Breast epithelium (tissue), 4 donors: ENCODE data around the gene CIZ1. TPM values are rescaled to one million over a fixed set of nuclear protein-coding genes. Genes with fewer than 3 reads are reported as not detected.

Experiments
- DNase-seq, 2 donors: peaks; one replicate each; pipeline ENCODE4 v3.0.0-alpha.2; 2019; ENCODE audit warnings: low spot score in 2 of 2
- H3K27ac ChIP-seq, 2 donors: fragments of 200-600 bp; sonication (generic) in 1 of 2; one replicate each; pipeline ENCODE4 v1.5.1; 2016 to 2019; ENCODE audit warnings: mild to moderate bottlenecking in 1 of 2
- H3K27me3 ChIP-seq, 2 donors: fragments of 200-600 bp; sonication (generic) in 1 of 2; one replicate each; pipeline versions ENCODE4 v1.5.1 to v1.6.0; 2017 to 2019; ENCODE audit warnings: control low read depth in 1 of 2, mild to moderate bottlenecking in 1 of 2
- H3K36me3 ChIP-seq: fragments of 200-600 bp; one replicate; pipeline ENCODE4 v1.5.1; 2019
- H3K4me1 ChIP-seq, 2 donors: fragments of 200-600 bp; sonication (generic); one replicate each; pipeline ENCODE4 v1.5.1; 2016 to 2019; ENCODE audit warnings: control low read depth in 1 of 2
- H3K4me3 ChIP-seq, 3 donors: fragments of 200-600 bp; sonication (generic); 1 replicate in 2 of 3; 2 replicates in 1 of 3; pipeline ENCODE4 v1.5.1; 2016 to 2019; ENCODE audit warnings: mild to moderate bottlenecking in 3 of 3, moderate library complexity in 2 of 3
- H3K9me3 ChIP-seq, 2 donors: fragments of 200-600 bp; sonication (generic) in 1 of 2; one replicate each; pipeline ENCODE4 v1.5.1; 2016 to 2019; ENCODE audit warnings: control low read depth in 1 of 2
- POLR2A ChIP-seq: fragments of 450-650 bp; IDR thresholded peaks from one replicate; pipeline ENCODE4 v1.6.1; 2016; ENCODE audit warnings: antibody characterized with exemption, mild to moderate bottlenecking, moderate library complexity
- POLR2AphosphoS5 ChIP-seq, 3 donors: sonication (generic); formaldehyde crosslinking; IDR thresholded peaks; one replicate each; pipeline ENCODE4 v1.6.1; 2017; ENCODE audit warnings: antibody characterized with exemption in 3 of 3
- intact Hi-C: fragments of 100-400 bp; cut with DNase I; formaldehyde crosslinking; loops from one replicate; pipeline ENCODE4 v1.15.1; 2023; ENCODE audit warnings: low total_unique reads
- total RNA-seq, 3 donors: library from RNA; depleted of rRNA; stranded (reverse); fragments of >200 nt; gene quantifications; one replicate each; pipeline ENCODE4 v1.1.0, GENCODE V29; 2016
- TF ChIP-seq, protein P1 (sequence below), 3 donors: fragments of 450-650 bp; IDR thresholded peaks; one replicate each; pipeline ENCODE4 v1.5.1; 2016 to 2017; ENCODE audit warnings: antibody characterized with exemption in 3 of 3, mild to moderate bottlenecking in 3 of 3, moderate library complexity in 3 of 3

Gene CIZ1
- total RNA-seq, 3 donors from 2014 or later: 54.1 to 71.8 (median 58.4) TPM

DNA sequence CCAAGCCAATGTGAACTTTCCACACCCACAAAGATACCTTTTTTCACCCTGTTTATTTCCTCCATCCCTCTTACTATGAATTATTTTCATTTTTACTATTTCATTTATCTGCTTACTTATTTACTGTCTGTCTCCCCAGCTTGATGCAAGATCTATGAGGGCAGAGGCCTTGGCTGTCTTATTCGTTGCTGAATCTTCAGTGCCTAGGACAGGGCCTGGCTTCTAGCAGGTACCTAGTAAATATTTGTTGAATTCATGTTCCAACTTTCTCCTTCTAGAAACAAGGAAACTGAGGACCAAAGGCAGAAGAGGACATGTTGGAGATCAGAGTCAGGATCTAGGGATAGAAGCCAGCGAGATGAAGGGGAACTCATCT is 11.3 kb upstream of the CIZ1 start:
- TF ChIP-seq POLR2A (no peak), POLR2AphosphoS5 (IDR thresholded peaks at IDR 0.05) (no peak)
- TF ChIP-seq, protein P1, sequence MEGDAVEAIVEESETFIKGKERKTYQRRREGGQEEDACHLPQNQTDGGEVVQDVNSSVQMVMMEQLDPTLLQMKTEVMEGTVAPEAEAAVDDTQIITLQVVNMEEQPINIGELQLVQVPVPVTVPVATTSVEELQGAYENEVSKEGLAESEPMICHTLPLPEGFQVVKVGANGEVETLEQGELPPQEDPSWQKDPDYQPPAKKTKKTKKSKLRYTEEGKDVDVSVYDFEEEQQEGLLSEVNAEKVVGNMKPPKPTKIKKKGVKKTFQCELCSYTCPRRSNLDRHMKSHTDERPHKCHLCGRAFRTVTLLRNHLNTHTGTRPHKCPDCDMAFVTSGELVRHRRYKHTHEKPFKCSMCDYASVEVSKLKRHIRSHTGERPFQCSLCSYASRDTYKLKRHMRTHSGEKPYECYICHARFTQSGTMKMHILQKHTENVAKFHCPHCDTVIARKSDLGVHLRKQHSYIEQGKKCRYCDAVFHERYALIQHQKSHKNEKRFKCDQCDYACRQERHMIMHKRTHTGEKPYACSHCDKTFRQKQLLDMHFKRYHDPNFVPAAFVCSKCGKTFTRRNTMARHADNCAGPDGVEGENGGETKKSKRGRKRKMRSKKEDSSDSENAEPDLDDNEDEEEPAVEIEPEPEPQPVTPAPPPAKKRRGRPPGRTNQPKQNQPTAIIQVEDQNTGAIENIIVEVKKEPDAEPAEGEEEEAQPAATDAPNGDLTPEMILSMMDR (IDR thresholded peaks at IDR 0.05): no peak
- Histone ChIP-seq H3K4me3 (peak overlapping the region; percentile 65 to 76 (median 75)), H3K27me3 (no peaks in the 10 kb centered on the region), H3K4me1 (no peaks in the 10 kb centered on the region), H3K27ac (peak overlapping the region in 1 of 2 donors; percentile 70), H3K9me3 (no peaks in the 10 kb centered on the region), H3K36me3 (no peaks in the 10 kb centered on the region)
- intact Hi-C loops: no loop called here
- DNase-seq: no peak

DNA sequence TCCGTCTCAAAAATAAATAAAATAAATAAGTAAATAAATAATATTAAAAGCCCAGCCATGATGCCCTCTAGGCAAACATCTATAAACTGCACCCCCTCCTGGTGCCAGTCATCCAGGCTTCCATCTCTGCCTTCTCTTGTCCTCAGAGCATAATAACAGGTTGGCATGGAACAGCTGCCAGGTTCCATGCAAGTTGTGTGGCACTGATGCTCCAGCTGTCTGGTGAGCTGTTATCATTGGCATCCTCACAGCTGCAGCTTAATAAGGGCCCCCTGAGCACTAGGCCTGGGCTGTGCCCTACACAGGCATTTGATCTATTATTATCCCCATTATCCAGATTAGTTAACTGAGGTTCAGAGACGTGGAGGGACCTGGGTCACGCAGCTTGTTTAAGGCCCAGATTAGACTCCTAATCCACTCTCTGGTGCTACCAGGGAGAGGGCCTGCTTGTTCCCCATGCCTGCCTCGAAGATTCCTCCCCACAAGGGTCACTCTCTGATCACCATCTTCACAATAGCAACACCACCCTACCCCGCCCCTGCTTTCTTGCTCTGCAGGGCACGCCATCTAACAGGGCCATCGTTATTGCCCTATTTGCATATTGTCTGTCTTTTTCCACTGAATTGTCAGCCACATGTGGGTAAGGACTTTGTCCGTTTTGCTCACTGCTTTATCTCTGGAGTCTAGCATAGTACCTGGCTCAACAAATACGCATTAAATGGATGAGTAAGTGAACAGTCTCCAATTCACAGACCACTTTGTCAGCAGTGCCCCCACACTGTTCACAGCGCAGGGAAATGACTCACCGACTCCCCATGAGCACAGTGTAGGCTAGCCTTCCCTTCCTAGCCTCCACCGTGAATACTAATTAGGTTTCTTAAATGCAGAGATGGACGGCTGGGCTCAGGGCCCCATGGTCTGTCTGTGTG is 10.3 kb upstream of the CIZ1 start:
- H3K4me1 ChIP-seq: no peaks in the 10 kb centered on the region
- TF ChIP-seq POLR2AphosphoS5 (IDR thresholded peaks at IDR 0.05) (no peak), POLR2A (no peak)
- TF ChIP-seq, protein P1 (IDR thresholded peaks at IDR 0.05): no peak
- no peak overlapping the region for H3K4me3 ChIP-seq
- H3K27me3 ChIP-seq: no peaks in the 10 kb centered on the region
- H3K9me3 ChIP-seq: no peaks in the 10 kb centered on the region
- intact Hi-C loops: no loop called here
- DNase-seq: no peak
- peak overlapping the region in 1 of 2 donors; percentile 49 for H3K27ac ChIP-seq
- H3K36me3 ChIP-seq: no peaks in the 10 kb centered on the region

DNA sequence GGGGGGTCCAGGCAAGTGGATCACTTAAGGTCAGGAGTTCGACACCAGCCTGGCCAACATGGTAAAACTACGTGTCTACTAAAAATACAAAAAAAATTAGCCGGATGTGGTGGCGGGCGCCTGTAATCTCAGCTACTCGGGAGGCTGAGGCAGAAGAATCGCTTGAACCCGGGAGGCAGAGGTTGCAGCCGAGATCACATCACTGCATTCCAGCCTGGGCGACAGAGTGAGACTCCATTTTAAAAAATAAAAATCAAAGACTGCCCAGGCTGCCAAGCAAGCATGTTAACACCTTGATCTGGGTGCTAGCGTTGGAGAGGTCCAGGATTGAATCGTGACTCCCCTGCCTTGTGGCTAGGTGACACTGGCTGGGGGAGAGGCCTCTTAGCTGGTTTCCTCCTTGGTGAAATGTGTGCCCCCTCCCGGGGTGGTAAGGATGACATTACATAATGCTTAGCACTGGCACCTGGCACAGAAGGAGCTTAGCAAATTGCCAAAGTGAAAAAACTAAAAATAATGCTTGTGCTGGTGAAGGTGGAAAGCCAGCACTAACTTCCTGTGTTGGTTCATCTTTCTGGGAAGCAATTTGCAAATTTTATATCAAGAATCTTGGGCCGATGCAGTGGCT is 2.2 kb upstream of the CIZ1 start:
- Histone ChIP-seq H3K36me3 (no peaks in the 10 kb centered on the region), H3K9me3 (no peaks in the 10 kb centered on the region), H3K27me3 (no peaks in the 10 kb centered on the region), H3K27ac (peak overlapping the region; percentile 85 to 90), H3K4me3 (peak overlapping the region in 2 of 3 donors; percentile 86 to 99), H3K4me1 (peaks cover 3 to 14% of the 10 kb centered on the region in 2 donors)
- TF ChIP-seq, protein P1 (IDR thresholded peaks at IDR 0.05): no peak
- TF ChIP-seq POLR2AphosphoS5 (IDR thresholded peaks at IDR 0.05) (no peak), POLR2A (no peak)
- DNase-seq: no peak
- intact Hi-C loops: no loop called here

DNA sequence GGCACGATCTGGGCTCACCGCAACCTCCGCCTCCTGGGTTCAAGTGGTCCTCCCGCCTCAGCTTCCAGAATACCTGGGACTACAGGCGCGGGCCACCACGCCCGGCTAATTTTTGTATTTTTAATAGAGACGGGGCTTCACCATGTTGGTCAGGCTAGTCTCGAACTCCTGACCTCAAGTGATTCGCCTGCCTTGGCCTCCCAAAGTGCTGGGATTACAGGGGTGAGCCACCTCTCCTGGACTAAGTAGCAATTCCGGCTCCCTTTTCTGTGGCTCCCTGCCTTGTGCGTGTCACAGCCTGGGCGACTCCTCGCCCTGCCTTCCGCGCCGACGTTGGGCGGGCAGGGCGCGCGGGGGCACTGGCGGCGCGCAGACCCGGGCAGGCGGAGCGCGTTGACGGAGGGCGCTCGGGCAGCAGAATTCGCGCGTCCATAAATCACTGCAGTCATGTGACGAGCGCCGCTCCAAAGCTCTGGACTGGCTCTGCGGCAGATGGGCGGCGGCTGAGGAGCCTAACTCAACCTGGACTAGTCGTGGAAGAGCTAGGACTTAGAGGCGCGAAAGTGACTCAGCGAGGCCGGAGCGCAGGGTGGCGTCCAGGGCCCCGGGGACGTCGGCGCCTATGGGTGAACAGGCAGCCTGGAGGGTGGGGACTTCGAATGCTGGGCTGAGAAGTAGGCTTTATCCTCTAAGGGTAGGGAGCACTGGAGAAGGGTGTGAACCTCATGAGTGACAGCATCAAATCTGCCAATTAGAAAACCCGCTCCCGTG is 1.4 kb upstream of the CIZ1 start:
- Histone ChIP-seq H3K4me1 (peaks cover 3 to 14% of the 10 kb centered on the region in 2 donors), H3K27me3 (no peaks in the 10 kb centered on the region), H3K27ac (peak overlapping the region; percentile 85 to 90), H3K9me3 (no peaks in the 10 kb centered on the region), H3K4me3 (peak overlapping the region; percentile 85 to 99 (median 86)), H3K36me3 (no peaks in the 10 kb centered on the region)
- intact Hi-C loops: no loop called here
- TF ChIP-seq POLR2AphosphoS5 (IDR thresholded peaks at IDR 0.05) (peak; percentile 62 to 76 (median 70)), POLR2A (no peak)
- peak; percentile 81 to 87 for DNase-seq
